Neuron (in vitro differentiated cells): ENCODE measurements around the gene FRMD4B.

ENCODE experiments used
- H2AFZ ChIP-seq: one replicate; pipeline ENCODE4 v1.6.1; 2013; ENCODE audit warnings: low read depth, mild to moderate bottlenecking, inconsistent platforms, low read length, moderate library complexity
- H3K27me3 ChIP-seq: one replicate; pipeline ENCODE4 v1.6.1; 2013; ENCODE audit warnings: low read length; ENCODE audit not compliant: insufficient read depth
- H3K36me3 ChIP-seq: one replicate; pipeline ENCODE4 v1.6.1; 2013; ENCODE audit warnings: low read length; ENCODE audit not compliant: insufficient read depth
- H3K4me1 ChIP-seq: one replicate; pipeline ENCODE4 v1.6.1; 2013; ENCODE audit warnings: low read length; ENCODE audit not compliant: insufficient read depth
- H3K4me3 ChIP-seq: 2 replicates; pipeline ENCODE4 v1.5.1; 2013; ENCODE audit warnings: mild to moderate bottlenecking, low read length, moderate library complexity
- H3K9me3 ChIP-seq: one replicate; pipeline ENCODE4 v1.6.1; 2013; ENCODE audit warnings: low read length

Gene FRMD4B

DNA sequence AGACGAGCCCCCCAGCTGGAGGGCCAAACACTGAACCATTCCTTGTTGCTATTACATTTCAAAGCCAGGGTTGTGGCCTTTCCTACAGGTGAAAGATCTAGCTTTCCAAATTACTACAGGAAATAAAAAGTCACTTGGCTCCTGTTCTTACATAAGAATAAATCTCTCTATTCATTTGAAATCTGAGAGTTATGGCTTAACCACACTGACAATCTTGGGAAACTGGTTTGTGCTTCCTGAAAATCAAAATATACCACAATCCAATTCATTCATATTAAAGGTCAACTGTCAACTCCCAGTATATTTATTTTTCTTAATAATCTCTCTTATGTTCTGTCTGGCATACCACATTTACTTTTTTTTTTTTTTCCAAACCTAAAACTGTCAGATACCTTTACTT lies 159.8 kb downstream of the FRMD4B start:
- Histone ChIP-seq H2AFZ (no peak overlapping the region), H3K4me1 (no peaks in the 10 kb centered on the region), H3K27me3 (no peaks in the 10 kb centered on the region), H3K36me3 (no peaks in the 10 kb centered on the region), H3K9me3 (no peaks in the 10 kb centered on the region), H3K4me3 (no peak overlapping the region)

DNA sequence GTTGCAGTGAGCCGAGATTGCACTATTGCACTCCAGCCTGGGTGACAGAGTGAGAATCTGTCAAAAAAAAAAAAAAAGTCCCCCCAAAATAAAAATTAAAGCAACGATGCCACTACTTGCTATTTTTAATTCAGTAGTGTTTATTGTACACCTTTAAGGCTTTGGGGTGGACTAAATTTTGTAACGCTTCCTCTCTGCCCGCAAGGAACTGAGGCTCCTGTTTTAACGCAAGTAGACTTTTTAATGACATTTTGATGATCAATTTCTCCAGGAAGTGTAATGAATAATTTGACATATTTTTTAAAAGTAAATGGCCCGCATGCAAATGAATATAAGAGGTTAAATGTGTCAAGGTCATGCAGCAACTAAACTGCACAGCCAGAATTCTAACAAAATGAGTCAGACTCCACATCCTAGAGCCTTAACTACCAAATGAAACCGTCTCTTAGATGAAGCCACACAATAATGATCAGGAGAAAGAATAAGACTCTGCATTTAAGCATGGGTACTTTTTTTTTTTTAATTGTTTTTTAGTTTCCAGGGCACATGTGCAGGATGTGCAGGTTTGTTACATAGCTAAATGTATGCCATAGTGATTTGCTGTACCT lies 166.7 kb downstream of the FRMD4B start:
- peaks cover 6% of the 10 kb centered on the region for H3K36me3 ChIP-seq
- no peaks in the 10 kb centered on the region for H3K27me3 ChIP-seq
- no peaks in the 10 kb centered on the region for H3K9me3 ChIP-seq
- no peak overlapping the region for H3K4me3 ChIP-seq
- no peak overlapping the region for H2AFZ ChIP-seq
- H3K4me1 ChIP-seq = no peaks in the 10 kb centered on the region

DNA sequence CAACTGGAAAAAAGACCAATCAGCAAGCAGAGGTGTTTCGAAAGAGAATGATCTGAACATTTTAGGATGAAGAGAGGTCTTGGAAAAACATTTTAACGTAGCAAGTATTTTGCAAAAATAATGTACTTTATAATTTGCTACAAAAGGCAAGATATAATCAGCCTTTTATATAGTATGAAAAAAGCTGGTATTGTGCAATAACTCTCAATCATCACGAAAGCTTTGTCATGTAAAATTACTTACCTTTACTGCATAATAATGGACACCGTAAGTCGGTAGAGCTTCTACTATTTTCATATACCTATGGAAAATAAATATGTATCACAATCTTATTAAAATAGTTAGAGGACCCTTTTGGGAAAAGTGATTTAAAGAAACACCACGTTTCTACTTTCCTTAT lies 167.8 kb downstream of the FRMD4B start:
- Histone ChIP-seq H3K27me3 (no peaks in the 10 kb centered on the region), H3K36me3 (peaks cover 6% of the 10 kb centered on the region), H2AFZ (no peak overlapping the region), H3K4me3 (no peak overlapping the region), H3K9me3 (no peaks in the 10 kb centered on the region), H3K4me1 (no peaks in the 10 kb centered on the region)

DNA sequence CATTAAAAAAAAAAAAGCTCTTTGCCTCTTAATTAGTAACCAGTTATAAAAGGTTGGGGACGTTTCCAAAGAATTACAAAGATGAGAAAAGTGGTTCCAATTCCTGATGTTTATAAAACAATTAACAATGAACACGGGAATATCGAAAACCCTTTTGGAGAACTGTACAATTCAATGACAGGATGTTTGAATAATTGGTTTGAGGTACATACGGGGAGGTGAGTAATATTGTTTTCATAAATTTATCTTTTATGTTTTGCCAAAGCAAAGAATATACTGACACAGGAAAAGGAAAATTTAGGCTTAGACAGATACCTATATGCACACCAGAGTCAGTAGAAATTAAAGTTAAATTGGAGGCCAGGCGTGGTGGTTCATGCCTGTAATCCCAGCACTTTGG lies 168.9 kb downstream of the FRMD4B start:
- Histone ChIP-seq H3K36me3 (peaks cover 6% of the 10 kb centered on the region), H3K4me1 (no peaks in the 10 kb centered on the region), H3K4me3 (no peak overlapping the region), H2AFZ (no peak overlapping the region), H3K9me3 (no peaks in the 10 kb centered on the region), H3K27me3 (no peaks in the 10 kb centered on the region)

DNA sequence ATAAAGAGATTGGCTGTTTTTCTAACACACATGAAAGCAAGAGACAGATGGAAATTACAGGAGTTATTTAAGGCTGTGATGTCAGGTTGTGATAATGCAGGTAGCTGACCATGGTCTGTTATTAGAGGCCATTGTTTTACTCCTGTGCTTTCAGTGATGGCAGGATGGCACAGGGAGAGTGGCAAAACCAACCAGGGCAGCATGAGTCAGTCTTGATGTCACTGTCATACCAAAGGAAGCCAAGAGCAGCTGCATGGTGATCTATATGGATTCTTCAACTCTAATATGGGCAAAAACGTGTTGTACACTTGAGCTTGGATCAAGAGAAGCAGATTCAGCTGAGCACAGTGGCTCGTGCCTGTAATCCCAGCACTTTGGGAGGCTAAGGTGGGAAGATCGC lies 171.6 kb downstream of the FRMD4B start:
- Histone ChIP-seq H3K36me3 (peaks cover 3% of the 10 kb centered on the region), H3K27me3 (no peaks in the 10 kb centered on the region), H3K9me3 (no peaks in the 10 kb centered on the region), H3K4me3 (no peak overlapping the region), H3K4me1 (peaks cover 3% of the 10 kb centered on the region), H2AFZ (no peak overlapping the region)

DNA sequence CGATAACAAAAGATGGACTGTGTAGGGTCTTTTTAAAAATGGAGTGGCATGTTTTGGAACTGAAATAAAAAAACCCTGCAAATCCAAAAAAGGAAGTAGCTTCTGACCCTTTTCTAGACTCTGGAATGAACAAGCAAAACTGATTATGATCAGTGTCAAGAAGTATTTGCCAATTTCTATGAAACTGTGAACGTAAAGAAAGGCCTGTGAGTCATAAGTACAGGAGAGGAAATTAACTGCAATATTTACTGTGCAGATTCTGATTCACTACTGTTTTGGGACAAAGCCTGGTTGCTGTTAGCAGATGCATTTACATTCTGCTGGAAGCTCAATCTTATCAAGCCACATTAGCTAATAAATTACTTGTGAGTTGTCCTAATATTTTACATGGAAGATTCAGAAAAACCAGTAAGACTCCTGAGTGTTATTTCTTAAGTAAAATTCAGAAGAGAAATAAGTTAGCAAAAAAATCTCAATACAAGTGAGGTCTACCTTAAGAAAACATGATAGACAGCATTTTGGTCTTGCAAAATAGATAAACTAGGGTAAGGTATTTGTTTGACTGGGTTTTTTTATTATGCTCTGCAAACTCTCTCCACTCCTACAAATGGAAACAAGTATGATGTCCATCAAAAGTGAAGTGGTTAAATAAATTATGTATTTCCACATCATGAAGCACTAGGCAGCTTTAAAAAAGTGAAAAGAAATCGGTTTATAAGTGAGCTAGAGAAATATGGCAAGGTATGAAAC lies 173.3 kb downstream of the FRMD4B start:
- Histone ChIP-seq H2AFZ (no peak overlapping the region), H3K9me3 (no peaks in the 10 kb centered on the region), H3K4me3 (no peak overlapping the region), H3K27me3 (no peaks in the 10 kb centered on the region), H3K4me1 (peaks cover 3% of the 10 kb centered on the region), H3K36me3 (no peaks in the 10 kb centered on the region)

DNA sequence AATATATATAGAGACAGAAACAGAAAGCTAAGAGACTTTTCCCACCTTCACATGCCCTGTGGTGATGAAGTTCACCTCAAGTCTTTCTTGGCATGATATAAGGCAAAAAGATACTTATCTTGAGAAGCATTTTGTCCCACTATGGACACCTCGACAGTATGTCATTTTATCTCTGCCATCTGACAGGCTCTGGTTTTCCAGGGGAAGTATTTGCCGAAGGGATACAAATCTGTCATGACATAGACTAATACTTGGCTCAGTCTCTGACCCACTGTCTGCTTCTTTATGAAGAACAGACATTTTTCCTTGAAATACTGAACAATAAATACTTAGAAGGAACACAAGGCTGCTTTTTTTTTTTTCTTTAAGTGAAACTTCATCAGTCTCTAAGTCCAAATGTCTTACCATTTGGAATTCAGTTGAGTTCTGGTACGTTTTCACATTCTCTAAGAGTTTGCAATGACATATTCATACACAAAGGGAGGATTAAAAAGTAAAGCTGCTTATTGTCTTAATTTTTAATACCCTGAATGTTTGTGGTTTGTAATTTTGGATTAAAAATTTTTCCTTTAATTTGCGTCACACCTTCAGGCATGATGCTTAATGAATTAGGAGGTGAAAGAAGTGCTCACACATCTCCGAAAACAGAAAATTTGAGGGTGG lies 175.7 kb downstream of the FRMD4B start:
- Histone ChIP-seq H2AFZ (no peak overlapping the region), H3K4me3 (no peak overlapping the region), H3K27me3 (no peaks in the 10 kb centered on the region), H3K36me3 (no peaks in the 10 kb centered on the region), H3K4me1 (peaks cover 3% of the 10 kb centered on the region), H3K9me3 (no peaks in the 10 kb centered on the region)

DNA sequence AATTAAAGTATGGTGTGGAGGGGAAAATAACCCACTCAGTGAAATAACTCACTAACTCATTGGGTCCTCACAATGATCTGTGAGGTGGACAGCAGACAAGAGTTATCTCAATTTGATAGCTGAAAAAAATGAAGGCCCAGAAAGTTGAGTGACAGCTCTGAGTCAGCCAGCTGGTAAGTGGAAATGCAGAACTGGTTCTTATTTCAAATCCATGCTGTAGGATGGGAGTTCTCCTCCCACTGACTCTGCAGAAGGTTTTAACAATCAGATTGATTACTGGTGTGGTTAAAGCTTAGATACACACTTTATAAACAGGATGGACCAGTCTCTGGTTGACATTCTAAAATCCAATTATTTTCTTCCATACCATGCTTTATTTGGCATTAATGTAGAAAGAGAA lies 176.5 kb downstream of the FRMD4B start:
- no peak overlapping the region for H2AFZ ChIP-seq
- H3K4me3 ChIP-seq = no peak overlapping the region
- no peaks in the 10 kb centered on the region for H3K9me3 ChIP-seq
- peaks cover 3% of the 10 kb centered on the region for H3K4me1 ChIP-seq
- H3K27me3 ChIP-seq = no peaks in the 10 kb centered on the region
- H3K36me3 ChIP-seq = no peaks in the 10 kb centered on the region

DNA sequence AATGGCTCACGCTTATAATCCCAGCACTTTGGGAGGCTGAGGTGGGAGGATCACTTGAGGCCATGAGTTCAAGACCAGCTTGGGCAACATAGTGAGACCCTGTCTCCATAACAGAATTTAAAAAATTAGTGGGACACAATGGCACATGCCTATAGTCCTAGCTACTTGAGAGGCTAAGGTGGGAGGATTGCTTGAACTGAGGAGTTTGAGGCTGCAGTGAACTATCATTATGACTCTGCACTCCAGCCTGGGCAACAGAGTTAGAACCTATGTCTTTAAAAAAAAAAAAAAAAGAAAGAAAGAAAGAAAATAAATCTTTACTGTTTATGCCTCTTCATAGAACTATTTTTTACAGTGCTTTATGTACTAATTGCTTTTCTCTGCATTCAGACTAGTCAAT lies 178.9 kb downstream of the FRMD4B start:
- H3K9me3 ChIP-seq = no peaks in the 10 kb centered on the region
- no peak overlapping the region for H2AFZ ChIP-seq
- H3K4me3 ChIP-seq = no peak overlapping the region

DNA sequence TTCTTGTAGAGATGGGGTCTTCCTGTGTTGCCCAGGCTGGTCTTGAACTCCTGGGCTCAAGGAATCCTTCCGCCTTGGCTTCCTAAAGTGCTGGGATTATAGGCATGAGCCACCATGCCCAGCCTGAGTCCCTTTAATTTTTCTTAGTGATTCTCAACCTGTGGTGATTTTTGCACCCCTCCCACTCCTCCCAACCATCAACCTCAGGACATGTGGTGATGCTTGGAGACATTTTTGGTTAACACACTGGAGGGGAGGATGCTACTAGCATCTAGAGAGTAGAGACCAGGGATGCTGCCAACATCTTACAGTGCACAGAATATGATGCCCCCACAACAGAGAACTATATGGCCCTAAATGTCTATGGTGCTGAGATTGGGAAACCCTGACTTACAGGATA lies 180.5 kb downstream of the FRMD4B start:
- Histone ChIP-seq H3K36me3 (no peaks in the 10 kb centered on the region), H3K27me3 (no peaks in the 10 kb centered on the region), H2AFZ (no peak overlapping the region), H3K4me1 (peaks cover 8% of the 10 kb centered on the region), H3K4me3 (no peak overlapping the region), H3K9me3 (no peaks in the 10 kb centered on the region)

More for the DNA sequence above, 178.9 kb downstream of the FRMD4B start:
- Histone ChIP-seq H3K36me3 (no peaks in the 10 kb centered on the region), H3K27me3 (no peaks in the 10 kb centered on the region), H3K4me1 (peaks cover 3% of the 10 kb centered on the region)

DNA sequence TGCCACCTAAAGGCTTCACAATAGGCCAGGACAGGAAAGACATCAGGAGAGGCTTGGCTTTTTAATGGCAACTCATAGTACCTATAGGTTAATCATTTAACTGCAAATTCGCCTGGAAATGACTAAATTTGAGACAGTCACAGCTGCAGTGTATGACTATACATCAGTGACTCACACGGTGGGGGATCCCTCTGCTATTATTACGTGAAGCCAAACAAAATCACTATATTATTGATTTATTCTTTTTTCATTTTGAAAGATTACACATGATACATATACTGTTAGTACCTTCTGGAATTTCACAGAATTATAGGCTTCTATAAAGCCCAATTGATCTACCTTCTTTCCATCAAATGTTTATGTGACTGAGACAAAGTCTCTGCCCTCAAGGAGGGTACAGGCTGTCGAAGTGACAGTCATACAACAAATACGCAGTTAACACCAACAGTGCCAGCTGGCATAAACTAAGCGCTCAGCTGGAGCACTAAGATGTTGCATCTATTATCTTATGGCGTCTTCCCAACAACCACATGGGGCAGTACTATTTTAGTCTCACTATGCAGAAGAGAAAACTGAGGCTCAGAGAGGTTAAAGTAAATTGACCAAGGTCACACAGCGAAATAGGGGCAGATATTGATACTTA lies 181.5 kb downstream of the FRMD4B start:
- H2AFZ ChIP-seq = no peak overlapping the region
- no peaks in the 10 kb centered on the region for H3K9me3 ChIP-seq
- no peak overlapping the region for H3K4me3 ChIP-seq
- peaks cover 8% of the 10 kb centered on the region for H3K4me1 ChIP-seq
- no peaks in the 10 kb centered on the region for H3K27me3 ChIP-seq
- no peaks in the 10 kb centered on the region for H3K36me3 ChIP-seq

DNA sequence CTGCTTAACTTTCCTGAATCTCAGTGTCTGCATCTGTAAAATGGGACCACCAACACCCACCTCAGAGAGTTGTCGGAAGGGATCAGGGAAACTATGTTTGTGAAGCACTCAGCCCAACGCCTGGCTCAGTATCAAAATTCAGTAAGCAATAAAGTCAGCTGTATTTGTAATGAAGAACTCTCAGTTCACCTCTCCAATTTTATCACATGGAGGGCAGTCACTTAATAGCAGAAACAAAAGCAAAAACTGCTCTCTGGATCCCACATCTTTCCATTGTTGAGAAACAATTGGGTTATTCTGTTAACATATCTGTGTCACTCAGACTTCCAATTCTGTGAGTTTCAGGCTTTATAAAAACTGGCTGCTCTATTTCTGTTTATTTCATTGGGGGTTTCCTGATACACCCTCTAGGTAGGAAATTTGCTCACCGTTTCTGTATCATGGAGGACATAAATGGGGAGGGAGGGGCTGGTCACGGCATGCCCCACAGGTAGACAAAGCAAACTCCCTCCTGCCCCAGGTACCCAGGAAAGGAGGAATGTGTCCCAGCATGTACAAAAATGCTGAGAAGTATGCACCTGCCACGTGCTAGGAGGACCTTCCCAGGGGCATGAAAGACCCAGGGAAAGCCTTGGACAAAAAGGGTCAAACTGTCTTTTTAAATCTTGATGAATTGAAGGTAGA lies 182.1 kb downstream of the FRMD4B start:
- Histone ChIP-seq H3K9me3 (no peaks in the 10 kb centered on the region), H3K36me3 (no peaks in the 10 kb centered on the region), H3K4me1 (peaks cover 8% of the 10 kb centered on the region), H3K4me3 (no peak overlapping the region), H3K27me3 (no peaks in the 10 kb centered on the region), H2AFZ (no peak overlapping the region)

DNA sequence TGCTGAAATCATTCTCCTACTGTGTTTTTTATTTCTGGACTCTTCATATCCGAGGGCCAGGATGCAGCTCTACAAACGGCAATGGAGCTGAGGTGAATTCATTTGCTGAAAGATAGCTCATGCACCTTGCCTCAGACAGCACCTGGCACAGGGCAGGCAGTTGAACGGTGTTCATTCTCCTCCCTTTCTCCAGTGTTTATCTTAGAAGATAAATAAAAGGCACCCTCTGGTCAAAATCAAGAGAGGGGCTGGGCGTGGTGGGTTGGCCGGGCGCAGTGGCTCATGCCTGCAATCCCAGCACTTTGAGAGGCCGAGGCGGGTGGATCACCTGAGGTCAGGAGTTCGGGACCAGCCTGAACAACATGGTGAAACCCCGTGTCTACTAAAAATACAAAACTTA lies 184.2 kb downstream of the FRMD4B start:
- Histone ChIP-seq H3K4me3 (no peak overlapping the region), H2AFZ (no peak overlapping the region), H3K27me3 (no peaks in the 10 kb centered on the region), H3K4me1 (peaks cover 8% of the 10 kb centered on the region), H3K36me3 (peaks cover 3% of the 10 kb centered on the region), H3K9me3 (no peaks in the 10 kb centered on the region)
